Astrocyte of the spinal cord (primary cell): ENCODE measurements around the gene GAS2L1.

Experiments used
- DNase-seq: peaks from one replicate; pipeline ENCODE4 v3.0.0; 2011; ENCODE audit warnings: low read depth, low spot score
- H3K4me3 ChIP-seq: 2 replicates; pipeline ENCODE4 v1.5.1; 2011; ENCODE audit warnings: low read depth, mild to moderate bottlenecking, low read length, moderate library complexity
- CTCF ChIP-seq: IDR thresholded peaks from 2 replicates; pipeline ENCODE4 v1.5.1; 2012; ENCODE audit warnings: low read depth, mild to moderate bottlenecking, low read length, inconsistent platforms
- in situ Hi-C: cut with HindIII; loops from 2 replicates; pipeline ENCODE4 v1.10.0; 2017; ENCODE audit warnings: low sequenced_read_pairs

The GAS2L1 gene

GRCh38 chr22:29334148-29334547, 27.7 kb downstream of the GAS2L1 start:
- no peak overlapping the region for H3K4me3 ChIP-seq
- in situ Hi-C loops, result no loop called here
- no peak for TF ChIP-seq CTCF

GRCh38 chr22:29334696-29335344, 28.4 kb downstream of the GAS2L1 start:
- peak; percentile 27 for DNase-seq

More at GRCh38 chr22:29334148-29334547, 27.7 kb downstream of the GAS2L1 start:
- no peak for DNase-seq

GRCh38 chr22:29335656-29336055, 29.2 kb downstream of the GAS2L1 start:
- in situ Hi-C loops, result no loop called here
- H3K4me3 ChIP-seq, result no peak overlapping the region
- DNase-seq, result no peak
- TF ChIP-seq CTCF, result no peak

More at GRCh38 chr22:29334696-29335344, 28.4 kb downstream of the GAS2L1 start:
- in situ Hi-C loops, result no loop called here
- TF ChIP-seq CTCF, result no peak
- H3K4me3 ChIP-seq, result no peak overlapping the region

GRCh38 chr22:29336751-29337490, 30.5 kb downstream of the GAS2L1 start:
- no peak overlapping the region for H3K4me3 ChIP-seq
- no peak for DNase-seq
- in situ Hi-C loops, result no loop called here
- no peak for TF ChIP-seq CTCF

- TF ChIP-seq CTCF, result no peak
- no peak for DNase-seq
- in situ Hi-C loops, result no loop called here
- H3K4me3 ChIP-seq, result no peak overlapping the region
These were observed 31.3 kb downstream of the GAS2L1 start for GRCh38 chr22:29337631-29338284.

- H3K4me3 ChIP-seq, result no peak overlapping the region
- no peak for TF ChIP-seq CTCF
- in situ Hi-C loops, result no loop called here
- DNase-seq, result no peak
These were observed 31.9 kb downstream of the GAS2L1 start for GRCh38 chr22:29338398-29338797.
